Activated CD4-positive, alpha-beta T cell treated with anti-CD3 and anti-CD28 coated beads, Interleukin-10, Interleukin-2, amounts not matched to agents 100 ng/mL and 50 ng/mL, durations not matched to agents 16 hours and 8 hours (primary cell): ENCODE results near the gene COL15A1.
"Not testable (repeated sequence)": the region's sequence is repeated elsewhere in the genome, so short reads cannot be mapped to it uniquely, and the experiment has no call there.

Source experiments
- DNase-seq: peaks from one replicate; pipeline ENCODE4 v3.0.0-alpha.2; 2020

Gene COL15A1

DNA sequence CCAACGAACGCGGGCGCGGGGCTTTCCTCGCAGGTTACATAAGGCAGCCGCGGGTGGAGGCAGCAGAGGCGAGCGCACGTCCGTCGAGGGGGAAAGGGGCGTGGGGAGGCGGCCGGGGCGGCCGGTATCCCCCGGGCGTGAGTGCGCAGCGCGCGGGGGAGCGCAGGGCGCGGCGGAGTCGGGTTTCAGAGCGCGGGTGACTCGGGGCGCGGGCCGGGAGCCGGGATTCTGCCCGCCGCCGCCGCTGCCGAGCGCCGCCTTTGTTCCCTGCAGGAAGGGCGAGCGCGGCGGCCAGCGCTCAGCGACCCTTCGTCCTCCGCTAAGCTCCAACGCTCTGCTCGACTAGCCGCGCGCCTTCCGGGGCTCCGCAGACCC, at the start of gene COL15A1:
TSS of gene COL15A1 (plus strand) at position 226 of the 375 bp plus-strand sequence. CDS start 155 bp downstream, outside the sequence.
- DNase-seq, result no peak

DNA sequence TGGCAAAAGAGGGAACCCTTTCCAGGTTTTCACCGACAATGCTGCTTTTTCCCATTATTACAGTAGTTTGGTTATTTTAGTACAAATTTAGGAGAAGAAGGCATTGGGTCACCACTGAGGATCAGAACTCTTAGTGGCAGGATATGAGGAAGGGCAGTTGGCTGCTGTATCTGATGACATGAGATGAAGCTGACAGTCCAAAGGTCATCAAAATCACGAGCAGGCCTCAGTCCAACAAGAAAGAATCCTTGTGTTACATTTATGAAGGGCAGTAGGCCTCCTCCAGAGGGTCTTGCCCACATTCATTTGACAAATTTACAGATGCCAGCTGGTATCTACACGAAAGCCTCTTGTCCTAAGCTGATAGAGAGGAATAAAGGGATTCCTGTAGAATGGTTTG, 49.5 kb upstream of the COL15A1 start:
- DNase-seq, result no peak

DNA sequence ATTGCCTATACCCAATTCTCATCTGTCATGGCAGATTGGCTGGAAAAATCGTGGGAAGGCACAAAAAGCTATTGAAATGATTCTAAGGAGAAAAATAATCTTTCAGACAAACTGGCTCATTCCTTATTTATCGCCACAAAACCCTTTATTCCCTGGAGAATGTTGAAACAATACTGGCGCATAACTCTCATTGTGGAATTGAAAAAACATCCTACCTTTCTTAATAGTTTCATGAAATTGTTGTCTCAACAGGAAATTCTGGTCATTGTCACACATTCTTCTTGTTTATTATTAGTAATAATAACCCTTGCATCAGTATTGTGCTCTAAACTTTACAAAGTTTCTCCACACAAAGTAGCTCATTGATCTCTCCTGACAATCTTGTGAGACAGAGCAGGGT, 48.9 kb upstream of the COL15A1 start:
- no peak for DNase-seq

DNA sequence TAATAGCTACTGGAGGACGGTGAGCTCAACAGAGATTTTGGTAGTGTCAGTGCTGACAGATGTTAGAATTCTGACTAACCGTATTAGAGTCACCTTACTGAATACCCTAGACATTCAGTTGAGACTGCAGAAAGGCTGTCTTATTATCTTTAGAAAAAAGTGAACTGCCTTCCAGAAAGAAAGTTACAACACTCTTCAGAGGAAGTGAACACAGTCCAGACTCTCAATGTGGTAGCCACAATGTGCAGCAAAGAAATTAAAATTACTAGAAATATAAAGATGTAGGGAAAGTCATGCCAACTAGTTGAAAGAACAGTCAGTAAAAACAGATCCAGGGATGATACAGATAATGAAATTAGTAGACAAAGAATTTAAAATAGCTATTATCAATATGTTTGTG, 47.1 kb upstream of the COL15A1 start:
- no peak for DNase-seq

DNA sequence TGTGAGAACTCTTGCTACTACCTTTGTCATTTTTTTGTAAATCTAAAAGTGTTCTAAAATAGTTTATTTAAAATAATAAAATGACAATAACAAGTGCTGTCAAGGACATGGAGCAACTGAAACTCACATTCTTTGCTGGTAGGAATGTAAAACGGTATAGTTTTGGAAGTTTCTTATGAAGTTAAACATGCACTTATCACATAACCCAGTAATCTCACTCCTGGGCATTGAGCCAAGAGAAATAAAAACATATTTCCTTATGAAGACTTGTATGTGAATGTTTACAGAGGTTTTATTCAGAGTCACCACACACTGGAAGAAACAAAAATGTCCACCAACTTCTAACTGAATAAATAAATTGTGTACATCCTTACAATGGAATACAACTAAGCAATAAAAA, 46.0 kb upstream of the COL15A1 start:
- no peak for DNase-seq

DNA sequence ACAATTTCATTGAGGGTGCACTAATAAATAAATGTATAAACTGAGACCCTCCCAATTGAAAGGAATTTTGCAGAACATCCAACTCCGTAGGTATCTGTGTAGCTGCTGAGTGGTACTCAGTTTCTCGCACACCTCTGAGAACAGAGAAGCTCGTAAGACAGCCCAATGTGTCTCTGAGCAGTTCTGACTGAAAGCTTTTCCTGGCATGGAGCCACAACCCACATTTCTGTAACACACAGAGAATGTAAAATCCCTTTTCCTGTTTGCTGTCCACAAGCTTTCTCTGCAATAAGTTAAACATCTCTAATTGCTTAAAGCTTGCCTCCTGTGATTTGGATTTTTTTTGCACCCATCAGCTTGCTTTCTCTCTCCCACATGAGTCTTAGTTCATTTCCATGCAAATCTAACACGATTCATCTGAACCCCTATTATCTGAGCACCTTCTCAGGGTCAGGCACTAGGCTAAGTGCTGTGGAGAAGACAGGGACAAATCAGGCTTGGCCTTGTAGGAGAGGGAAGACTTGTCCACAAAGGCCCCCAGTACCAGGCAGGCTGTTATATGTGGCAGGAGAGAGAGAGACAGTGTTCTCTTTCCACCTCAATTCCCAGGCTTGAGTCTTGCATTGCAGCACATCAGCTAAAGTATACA, 44.2 kb upstream of the COL15A1 start:
- no peak for DNase-seq

DNA sequence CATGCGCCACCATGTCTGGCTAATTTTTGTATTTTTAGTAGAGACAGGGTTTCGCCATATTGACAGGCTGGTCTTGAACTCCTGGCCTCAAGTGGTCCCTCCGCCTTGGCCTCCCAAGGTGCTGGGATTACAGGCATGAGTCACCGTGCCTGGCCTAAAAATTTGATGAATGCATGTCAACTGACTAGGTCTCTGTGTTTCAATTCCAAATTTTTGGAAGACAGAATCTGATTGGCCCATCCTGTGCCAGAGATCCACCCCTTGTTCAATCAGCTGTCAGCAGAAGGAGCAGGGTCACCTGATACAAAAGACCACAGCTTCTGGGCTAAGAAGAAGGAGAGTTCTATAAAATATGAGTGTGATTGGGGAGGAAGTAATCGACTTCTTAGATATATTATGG, 43.5 kb upstream of the COL15A1 start:
- no peak for DNase-seq

DNA sequence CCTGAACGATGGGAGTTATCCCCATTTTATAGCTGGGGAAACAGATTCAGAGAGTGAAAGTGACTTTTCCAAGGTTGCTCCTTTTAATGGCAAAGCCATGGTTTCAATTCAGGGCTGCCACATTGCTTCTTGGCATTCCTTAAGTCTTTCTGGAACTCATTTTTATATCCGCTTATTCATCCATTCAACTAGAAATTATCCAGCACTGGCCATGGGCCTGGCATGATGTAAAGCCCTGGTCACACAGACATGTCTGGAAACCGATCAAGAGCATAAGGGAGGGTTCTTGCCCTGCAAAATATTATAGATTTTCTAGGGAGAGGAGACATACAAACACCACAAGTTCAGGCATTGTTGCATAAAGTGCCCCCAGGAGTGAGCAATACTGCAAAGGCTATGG, 43.0 kb upstream of the COL15A1 start:
- DNase-seq, result no peak

DNA sequence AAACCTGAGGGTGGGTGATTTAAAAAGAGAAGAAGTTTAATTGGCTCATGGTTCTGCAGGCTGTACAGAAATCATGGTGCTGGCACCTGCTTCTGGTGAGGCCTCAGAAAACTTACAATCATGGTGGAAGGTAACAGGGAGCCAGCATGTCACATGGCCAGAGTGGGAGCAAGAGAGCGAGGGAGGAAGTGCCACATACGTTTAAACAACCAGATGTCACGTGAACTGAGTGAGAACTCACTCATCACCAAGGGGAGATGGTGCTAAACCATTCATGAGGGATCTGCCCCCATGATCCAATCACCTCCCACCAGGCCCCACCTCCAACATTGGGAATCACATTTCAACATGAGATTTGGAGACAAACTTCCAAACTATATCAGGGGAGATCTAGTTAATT, 41.9 kb upstream of the COL15A1 start:
- DNase-seq, result not testable (repeated sequence)

DNA sequence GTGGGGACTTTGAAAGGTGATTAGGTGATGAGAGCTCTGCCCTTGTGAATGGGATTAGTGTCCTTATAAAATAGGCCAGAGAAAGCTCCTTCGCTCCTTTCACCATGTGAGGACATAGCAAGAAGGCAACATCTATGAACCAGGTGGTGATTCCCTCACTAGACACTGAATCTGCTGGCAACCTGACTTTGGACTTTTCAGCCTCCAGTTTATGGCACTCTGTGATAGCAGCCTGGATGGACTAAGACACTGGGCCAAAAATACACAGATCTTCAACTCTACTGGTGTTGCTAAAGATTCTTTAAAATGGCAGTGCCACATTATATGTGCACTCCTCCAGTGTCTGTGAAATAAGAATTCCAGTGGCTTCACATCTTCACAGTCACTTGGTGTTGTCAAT, 41.2 kb upstream of the COL15A1 start:
- no peak for DNase-seq

DNA sequence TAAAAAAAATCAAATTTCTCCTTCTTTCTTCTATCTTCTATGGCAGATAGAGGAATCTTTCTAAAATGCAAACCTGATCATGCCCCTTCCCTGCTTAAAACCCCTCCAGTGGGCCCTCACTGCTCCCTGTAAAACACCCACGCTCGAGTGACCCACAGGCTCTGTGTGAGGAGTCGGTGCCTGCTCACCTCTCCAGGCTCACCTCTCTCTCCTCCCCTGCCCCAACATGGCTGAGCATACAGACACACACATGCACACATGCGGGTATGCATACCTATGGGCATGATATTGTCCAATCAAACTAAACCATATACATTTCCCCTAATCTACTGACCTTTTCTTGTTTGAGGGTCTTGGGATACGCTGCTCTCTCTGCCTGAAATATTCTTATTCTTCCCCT, 40.8 kb upstream of the COL15A1 start:
- DNase-seq, result no peak

DNA sequence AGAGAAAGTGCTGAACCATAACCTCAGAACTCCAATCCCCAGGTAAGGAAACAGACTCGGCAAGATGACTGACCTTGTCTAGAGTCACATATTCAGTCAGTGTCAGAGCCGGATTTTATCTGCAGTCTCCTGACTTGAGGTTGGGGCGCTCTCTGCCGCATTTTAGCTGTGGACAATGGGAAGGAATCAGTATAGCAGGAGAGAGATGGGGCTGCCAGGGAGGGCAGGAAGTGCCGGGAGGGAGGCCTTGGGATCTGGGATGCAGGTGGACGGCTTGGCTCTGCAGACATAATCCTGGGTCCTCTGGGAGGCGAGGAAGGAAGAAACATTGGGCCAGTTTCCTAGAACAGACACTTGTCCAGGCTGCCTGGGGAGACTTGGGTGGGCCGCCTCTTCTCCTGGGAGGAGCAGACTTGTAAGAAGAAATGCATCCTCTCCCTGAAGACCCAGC, 39.7 kb upstream of the COL15A1 start:
- DNase-seq, result no peak

DNA sequence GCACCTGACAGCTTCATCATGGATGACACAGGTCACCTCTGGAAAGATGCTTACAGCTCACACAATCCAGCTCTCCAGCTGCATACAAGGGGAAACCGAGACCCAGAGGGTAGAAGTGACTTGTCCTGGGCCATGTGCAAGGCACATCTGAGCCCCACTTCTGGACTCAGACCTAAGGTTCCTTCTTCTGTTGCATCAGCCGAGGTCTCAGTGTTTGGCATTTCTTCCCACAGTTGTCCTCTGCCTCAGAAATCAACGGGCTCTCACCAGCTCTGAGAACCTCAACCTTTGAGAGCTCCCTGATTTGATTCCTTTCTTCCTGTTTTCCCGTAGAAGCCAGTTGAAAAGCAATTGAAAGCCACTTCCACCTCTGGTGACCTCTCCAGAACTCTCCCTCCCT, 38.7 kb upstream of the COL15A1 start:
- DNase-seq, result no peak

DNA sequence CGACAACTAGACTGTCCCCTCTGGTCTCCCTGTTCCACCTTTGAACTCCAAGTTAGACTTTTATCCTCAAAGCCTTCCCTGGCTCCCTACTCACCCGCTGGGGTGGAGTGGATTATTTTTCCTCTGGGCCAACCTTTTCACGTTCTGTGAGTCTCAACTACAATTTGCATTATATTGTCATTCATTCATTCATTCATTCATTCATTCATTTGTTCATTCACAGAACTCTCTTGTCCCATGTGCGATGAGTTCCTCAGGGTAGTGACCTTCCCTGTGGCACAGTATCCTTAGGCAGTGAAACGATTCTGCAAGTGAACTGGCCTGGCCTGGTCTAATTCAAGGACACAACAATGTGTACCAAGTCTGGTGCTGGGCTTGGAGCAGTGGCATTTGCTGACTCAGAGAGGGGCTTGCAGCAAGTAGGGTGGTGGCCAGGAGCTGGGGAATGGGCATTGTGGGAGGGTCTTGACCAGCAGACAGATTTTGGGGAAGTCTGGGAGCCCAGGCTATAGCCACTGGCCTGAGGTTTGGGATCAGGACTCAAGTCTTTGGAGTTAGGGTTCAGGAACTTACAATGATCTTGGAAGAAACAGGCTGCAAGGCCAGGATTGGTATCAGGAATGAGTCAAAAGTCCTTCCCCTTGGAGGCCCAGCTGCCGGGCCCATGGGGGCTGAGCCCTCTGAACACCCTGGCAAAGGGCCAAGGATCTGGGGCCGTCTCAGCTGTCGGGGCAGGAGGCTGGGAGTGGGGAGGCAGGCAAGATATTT, 37.2 kb upstream of the COL15A1 start:
- DNase-seq, result no peak

DNA sequence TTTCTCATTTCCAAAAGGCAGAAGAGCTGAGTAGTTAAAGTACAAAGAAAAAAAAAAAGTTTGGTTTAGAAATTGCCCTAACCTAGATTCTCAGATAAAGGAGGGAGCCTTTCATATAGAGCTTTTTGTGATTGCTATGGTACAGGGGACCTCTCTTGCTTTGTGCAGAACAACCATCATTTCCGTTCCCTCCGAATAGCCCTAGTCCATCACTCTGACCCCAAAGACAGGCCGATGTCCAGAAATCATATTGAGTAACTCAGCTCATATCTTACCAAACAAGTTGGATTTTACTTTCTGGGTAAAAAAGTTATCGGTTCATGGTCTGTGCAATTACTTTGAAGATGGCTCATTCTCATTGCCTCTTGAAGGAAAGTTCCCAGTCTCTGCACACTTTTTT, 36.7 kb upstream of the COL15A1 start:
- no peak for DNase-seq

DNA sequence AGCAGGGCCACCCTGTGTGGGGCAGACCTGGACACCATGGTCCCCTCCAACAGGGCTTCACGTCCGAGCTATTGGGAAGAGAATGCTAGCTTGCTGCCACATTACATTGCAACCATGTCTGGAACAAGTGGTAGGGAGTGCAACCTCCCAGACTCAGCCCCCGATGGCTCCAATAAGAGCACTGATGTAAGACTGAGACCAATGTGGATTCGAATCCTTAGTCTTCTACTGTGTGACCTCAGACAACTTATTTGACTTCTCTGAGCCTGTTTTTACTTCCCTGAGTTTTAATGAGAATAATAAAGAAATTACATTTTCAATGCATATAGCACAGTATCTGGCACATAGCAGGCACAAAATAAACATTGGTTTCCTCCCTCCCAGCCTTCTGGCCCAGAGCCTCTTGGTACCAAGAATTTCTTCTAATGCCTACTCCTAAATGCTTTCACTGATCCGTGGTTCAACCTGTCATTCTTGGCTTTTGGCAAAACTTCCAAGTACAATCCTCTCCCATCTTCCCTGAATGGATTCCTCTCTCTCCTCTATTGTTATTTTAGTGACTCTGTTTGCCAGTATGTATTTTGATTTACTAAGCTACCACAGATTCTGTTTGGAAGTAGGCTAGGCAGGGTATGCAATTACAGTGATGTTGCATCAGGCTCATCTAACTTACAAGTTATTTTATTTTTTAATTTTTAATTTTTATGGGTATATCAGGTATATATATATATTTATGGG, 34.6 kb upstream of the COL15A1 start:
- DNase-seq, result no peak

DNA sequence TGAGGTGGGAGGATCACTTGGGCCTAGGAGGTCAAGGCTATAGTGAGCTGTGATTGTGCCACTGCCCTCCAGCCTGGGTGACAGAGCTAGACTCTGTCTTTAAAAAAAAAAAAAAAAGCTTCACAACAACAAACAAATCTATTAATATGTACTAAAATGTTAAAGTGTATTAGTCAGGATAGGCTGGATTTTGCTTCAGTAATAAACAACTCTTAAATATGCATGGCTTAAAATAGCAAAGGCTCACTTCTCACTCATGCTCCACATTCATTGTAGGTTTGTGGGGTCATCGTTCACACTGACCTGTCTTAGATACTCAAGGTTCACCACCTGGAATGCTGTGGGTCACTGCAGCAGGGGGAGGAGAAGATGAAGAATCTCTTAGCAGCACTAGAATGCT, 33.8 kb upstream of the COL15A1 start:
- DNase-seq, result no peak

DNA sequence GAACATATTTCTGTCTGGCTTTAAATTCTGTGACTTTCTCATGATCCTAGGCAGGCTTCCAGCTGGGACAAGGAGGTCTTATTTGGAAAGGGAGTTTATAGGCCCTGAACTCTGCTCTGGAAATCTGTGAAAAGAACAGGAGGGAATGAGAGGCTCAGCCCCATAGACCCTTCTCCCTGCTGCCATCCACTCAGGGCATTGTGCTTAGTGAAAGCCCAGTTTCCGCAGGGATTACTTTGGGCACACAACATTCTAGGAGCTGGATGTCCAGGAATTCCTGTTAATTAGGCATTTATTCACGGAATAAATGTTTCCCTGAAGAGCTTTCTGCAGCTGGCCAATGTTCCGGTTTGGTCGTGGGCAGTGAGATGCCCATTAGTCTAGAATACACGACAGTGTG, 32.7 kb upstream of the COL15A1 start:
- DNase-seq, result no peak

DNA sequence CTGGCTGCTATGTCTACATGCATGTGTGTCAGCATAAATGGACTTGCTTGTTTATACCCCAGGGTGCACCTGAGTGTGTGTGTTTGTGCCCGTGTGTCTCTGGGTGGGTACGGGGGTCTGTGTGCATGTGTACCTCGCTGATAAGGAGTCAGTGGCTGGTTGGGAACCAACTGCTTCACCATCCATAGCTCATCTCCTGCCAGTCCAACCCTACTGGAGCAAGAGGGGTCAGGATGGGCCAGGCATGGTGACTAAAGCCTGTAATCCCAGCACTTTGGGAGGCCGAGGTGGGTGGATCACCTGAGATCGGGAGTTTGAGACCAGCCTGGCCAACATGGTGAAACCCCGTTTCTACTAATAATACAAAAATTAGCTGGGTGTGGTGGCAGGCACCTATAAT, 32.0 kb upstream of the COL15A1 start:
- DNase-seq, result not testable (repeated sequence)

DNA sequence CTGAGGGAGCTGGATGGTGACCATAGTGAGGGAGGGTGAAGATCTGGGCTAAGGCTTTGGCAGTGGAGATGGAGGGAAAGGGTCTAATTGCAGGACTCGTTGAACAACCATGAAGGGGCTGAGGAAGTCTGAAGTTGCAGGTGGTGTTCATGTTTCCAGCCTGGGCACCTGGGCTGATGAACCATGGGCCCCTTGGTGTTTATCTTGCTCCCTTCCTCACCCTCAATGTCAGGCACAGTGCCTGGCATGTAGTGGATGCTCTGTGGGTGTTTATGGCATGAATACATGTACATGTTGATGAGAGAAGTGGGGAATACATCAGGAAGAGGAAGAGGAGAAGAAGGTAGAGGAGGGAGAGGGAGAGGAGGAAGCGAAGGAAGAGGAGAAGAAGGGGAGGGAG, 31.3 kb upstream of the COL15A1 start:
- DNase-seq, result no peak

DNA sequence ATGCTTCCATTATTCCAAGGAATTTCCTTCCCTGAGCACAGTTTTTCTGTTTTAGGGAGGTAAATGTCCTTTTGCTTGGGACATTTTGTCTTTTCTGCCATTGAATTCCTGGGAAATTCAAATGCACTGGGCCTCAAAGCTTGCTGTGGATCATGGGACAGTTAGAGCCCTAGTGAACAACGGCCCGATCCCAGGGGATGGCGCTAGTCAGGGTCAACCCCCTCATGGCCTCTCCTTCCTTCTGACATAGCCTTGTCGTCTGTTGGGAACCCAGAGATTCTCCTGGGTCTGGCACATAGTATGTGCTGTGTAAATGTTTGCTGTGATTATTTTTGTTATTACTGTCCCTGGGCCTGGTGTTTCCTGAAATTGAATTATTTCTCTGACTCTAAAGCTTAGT, 30.7 kb upstream of the COL15A1 start:
- DNase-seq, result no peak

DNA sequence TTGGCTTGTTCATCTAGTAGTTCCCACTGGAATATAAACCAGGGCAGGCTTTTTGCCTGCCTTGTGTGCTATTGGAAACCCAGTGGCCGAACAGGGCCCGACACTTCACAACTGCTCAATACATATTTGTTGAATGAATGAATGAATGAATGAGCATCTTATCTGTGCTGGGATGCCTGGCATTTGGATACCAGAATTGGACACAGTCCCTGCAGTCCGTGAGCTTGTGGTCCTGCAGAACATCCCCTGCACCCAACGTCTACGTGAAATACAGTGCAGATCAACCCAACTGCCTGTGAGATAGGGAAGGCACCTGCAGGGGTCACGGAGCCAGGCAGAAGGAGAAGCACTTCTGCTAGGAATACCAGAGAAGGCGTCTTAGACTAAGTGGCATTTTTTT, 30.0 kb upstream of the COL15A1 start:
- DNase-seq, result no peak

DNA sequence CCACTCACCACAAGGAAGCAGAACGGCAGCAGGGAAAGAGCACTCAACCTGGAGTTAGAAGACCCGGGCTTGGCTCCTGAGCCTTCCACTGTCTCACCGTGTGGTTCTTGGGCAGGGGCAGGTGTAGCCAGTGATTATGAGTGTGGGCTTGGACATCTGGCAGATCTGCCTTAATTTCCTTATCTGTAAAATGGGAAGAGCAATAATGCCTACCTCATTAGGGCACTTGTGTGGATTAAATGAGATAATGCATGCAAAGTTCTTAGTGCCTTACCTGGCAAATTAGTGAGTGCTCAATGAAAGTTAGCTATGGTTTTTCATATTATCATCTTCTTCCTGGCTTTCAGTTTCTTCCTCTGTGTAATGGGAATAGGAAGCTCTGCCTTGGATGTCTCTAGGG, 28.1 kb upstream of the COL15A1 start:
- DNase-seq, result no peak

DNA sequence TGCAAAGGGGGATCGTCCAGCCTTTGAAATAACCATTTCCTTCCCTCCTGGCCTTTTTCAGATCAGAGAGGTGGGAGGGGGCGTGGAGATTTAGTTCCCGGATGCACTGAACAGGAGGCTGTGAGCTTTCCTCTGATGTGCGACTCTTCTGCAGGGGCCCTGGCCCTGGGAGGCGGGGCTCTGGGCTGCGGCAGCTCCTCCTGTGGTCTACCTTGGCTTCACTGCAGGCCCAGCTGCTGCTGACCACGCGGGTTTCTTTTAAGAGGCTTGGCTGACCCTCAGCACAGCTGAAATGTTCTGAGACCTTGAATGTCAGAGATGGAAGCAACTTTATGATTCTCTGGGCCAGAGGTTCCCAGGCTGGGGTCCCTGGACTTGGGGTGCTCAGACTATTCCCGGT, 27.0 kb upstream of the COL15A1 start:
- DNase-seq, result no peak
